Measurements from ENCODE around the gene TTYH3. TPM values are rescaled to one million over a fixed set of nuclear protein-coding genes. Genes with fewer than 3 reads are reported as not detected.

The TTYH3 gene
- total RNA-seq, 1 experiment from 2014 or later = 25.0 TPM

GRCh38 chr7:2700141-2700850 lies 68.5 kb downstream of the TTYH3 start:
- Histone ChIP-seq H3K79me2 (ENCODE audit: low read length) (no peaks in the 10 kb centered on the region), H2AFZ (ENCODE audit: low read length) (no peak overlapping the region), H3K9me3 (ENCODE audit: low read length) (no peaks in the 10 kb centered on the region), H3F3A (ENCODE audit: low read length, unreplicated experiment) (no peaks in the 10 kb centered on the region), H3K4me3 (ENCODE audit: low read length) (no peak overlapping the region), H3K36me3 (ENCODE audit: low read depth, low read length) (no peaks in the 10 kb centered on the region), H3K9me2 (replicated peaks; ENCODE audit: low read length) (no peaks in the 10 kb centered on the region), H3K4me1 (ENCODE audit: insufficient read depth, low read length) (no peaks in the 10 kb centered on the region), H3K27ac (ENCODE audit: low read length) (no peak overlapping the region), H4K20me1 (ENCODE audit: low read length) (no peaks in the 10 kb centered on the region), H3K9ac (ENCODE audit: low read length) (no peak overlapping the region), H3K27me3 (ENCODE audit: low read length) (no peaks in the 10 kb centered on the region), H3K4me2 (ENCODE audit: low read length) (no peak overlapping the region)
- BruUV-seq (replicated peaks) = no TSS peak
- TF ChIP-seq EZH2 (IDR thresholded peaks at IDR 0.05; ENCODE audit: low read length, unreplicated experiment) (no peak), CTCF (conservative IDR thresholded peaks at IDR 0.05; ENCODE audit: low read depth, low read length) (no peak), EZH2phosphoT487 (IDR thresholded peaks at IDR 0.05; ENCODE audit: borderline replicate concordance, low read length) (no peak)
- ChIA-PET CTCF (no interaction called here), POLR2A (ENCODE audit: unreplicated experiment) (no interaction called here)
- DNase-seq = no peak
- no peak for ATAC-seq
- intact Hi-C loops (cut with micrococcal nuclease) = no loop called here

DNA sequence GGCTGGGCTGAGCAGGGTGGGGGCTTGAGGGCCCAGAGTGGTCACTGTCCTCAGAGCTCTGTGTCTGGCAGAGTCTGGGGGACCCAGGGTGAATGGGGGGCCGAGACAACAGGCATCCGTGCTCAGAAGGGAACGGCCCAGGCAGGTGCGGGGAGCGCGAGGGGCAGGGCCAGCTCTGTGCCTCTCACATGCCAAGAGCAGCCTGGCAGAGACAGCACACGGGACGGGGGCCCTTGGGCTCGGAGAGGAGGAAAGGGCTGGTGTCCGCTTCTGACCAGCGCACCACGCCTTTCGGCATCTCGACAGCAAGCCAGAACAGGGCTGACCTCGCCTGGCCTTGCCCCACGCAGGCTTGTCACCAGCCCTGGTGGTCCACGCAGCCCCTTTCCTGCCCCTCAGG lies 69.6 kb downstream of the TTYH3 start:
- H3K27ac ChIP-seq (ENCODE audit: low read length) = no peak overlapping the region
- POLR2A ChIA-PET (ENCODE audit: unreplicated experiment) = no interaction called here

More for the DNA sequence above, 69.6 kb downstream of the TTYH3 start:
- no peak overlapping the region for H3K4me3 ChIP-seq (ENCODE audit: low read length)
- no peaks in the 10 kb centered on the region for H3K27me3 ChIP-seq (ENCODE audit: low read length)
- no peak overlapping the region for H2AFZ ChIP-seq (ENCODE audit: low read length)
- H4K20me1 ChIP-seq (ENCODE audit: low read length) = no peaks in the 10 kb centered on the region
- no TSS peak for BruUV-seq (replicated peaks)
- no peak overlapping the region for H3K4me2 ChIP-seq (ENCODE audit: low read length)
- H3K4me1 ChIP-seq (ENCODE audit: insufficient read depth, low read length) = no peaks in the 10 kb centered on the region
- H3K79me2 ChIP-seq (ENCODE audit: low read length) = no peaks in the 10 kb centered on the region
- intact Hi-C loops (cut with micrococcal nuclease) = no loop called here
- H3K9me3 ChIP-seq (ENCODE audit: low read length) = no peaks in the 10 kb centered on the region
- H3K36me3 ChIP-seq (ENCODE audit: low read depth, low read length) = no peaks in the 10 kb centered on the region
- no peaks in the 10 kb centered on the region for H3F3A ChIP-seq (ENCODE audit: low read length, unreplicated experiment)
- H3K9ac ChIP-seq (ENCODE audit: low read length) = no peak overlapping the region
- CTCF ChIA-PET = no interaction called here
- DNase-seq (no peak), ATAC-seq (no peak)
- H3K9me2 ChIP-seq (replicated peaks; ENCODE audit: low read length) = no peaks in the 10 kb centered on the region
- no peak for TF ChIP-seq EZH2 (IDR thresholded peaks at IDR 0.05; ENCODE audit: low read length, unreplicated experiment)
- no peak for TF ChIP-seq EZH2phosphoT487 (IDR thresholded peaks at IDR 0.05; ENCODE audit: borderline replicate concordance, low read length)
- no peak for TF ChIP-seq CTCF (conservative IDR thresholded peaks at IDR 0.05; ENCODE audit: low read depth, low read length)
